Lower leg skin (tissue), 3 donors: Measurements from ENCODE around the gene GPC5.

Experiments
- CTCF ChIP-seq, 3 donors: fragments of 450-650 bp; IDR thresholded peaks; one replicate each; pipeline ENCODE4 v1.5.1; 2016; ENCODE audit warnings: antibody characterized with exemption in 3 of 3, mild to moderate bottlenecking in 3 of 3, moderate library complexity in 2 of 3
- POLR2A ChIP-seq, 2 donors: fragments of 450-650 bp; IDR thresholded peaks; one replicate each; pipeline ENCODE4 v1.6.1; 2016 to 2017; ENCODE audit warnings: antibody characterized with exemption in 2 of 2, mild to moderate bottlenecking in 1 of 2, moderate library complexity in 1 of 2

GRCh38 chr13:92613921-92614320, 1215.5 kb downstream of the GPC5 start:
- TF ChIP-seq CTCF (IDR thresholded peaks at IDR 0.05) (no peak), POLR2A (IDR thresholded peaks at IDR 0.05) (no peak)
